ENCODE measurements around the gene PTGS1. TPM values are rescaled to one million over a fixed set of nuclear protein-coding genes. Genes with fewer than 3 reads are reported as not detected.
A peak's percentile ranks its signal among the peaks of the same experiment; 100 is the strongest.
"Not testable (repeated sequence)": the region's sequence is repeated elsewhere in the genome, so short reads cannot be mapped to it uniquely, and the experiment has no call there.

The PTGS1 gene
- total RNA-seq, 1 donor from 2014 or later = 0.23 TPM

DNA sequence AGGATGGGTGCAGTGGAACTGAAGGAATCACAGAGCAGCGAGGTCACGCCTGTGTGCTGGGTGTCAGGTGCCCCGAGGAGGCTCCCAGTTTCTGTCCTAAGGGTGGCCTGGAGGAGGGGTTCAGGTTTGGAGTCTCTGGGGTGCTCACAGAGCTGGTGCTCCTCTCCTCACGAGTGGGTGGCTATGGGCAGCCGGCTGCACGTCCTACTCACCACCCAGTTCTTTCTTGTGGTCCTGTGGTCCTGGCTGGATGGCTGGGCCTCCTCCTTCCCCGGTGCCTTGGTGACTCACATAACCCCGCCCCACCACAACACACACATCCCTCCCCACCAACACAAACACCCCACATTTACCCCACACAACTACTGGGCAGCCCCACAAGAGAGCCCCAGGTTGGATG, 9.9 kb upstream of the PTGS1 start:
- H2AFZ ChIP-seq (ENCODE audit: low read depth, low read length) = no peak overlapping the region
- H3K9me3 ChIP-seq (ENCODE audit: insufficient read depth, low read depth, low read length) = no peaks in the 10 kb centered on the region
- FAIRE-seq = no peak
- no peak overlapping the region for H3K4me3 ChIP-seq (ENCODE audit: insufficient read depth, low read depth, low read length)
- H3K4me1 ChIP-seq (ENCODE audit: insufficient read depth, low read length) = peaks cover 9% of the 10 kb centered on the region
- H3K9me3 Mint-ChIP-seq (ENCODE audit: unreplicated experiment) = peaks cover 12% of the 10 kb centered on the region
- DNase-seq (ENCODE audit: low read depth) = peak; percentile 37
- no peak overlapping the region for H3K27ac ChIP-seq (ENCODE audit: low read depth, low read length)
- peak overlapping the region; percentile 35 for H3K4me2 ChIP-seq (ENCODE audit: low read length)
- peaks cover 20% of the 10 kb centered on the region for H3K4me1 Mint-ChIP-seq (ENCODE audit: low read depth, unreplicated experiment)
- H3K36me3 Mint-ChIP-seq (ENCODE audit: low read depth, unreplicated experiment) = no peaks in the 10 kb centered on the region
- no peak overlapping the region for H3K9ac ChIP-seq (ENCODE audit: low read length)
- no peaks in the 10 kb centered on the region for H3K79me2 ChIP-seq (ENCODE audit: insufficient read depth, low read length)
- no peaks in the 10 kb centered on the region for H3K36me3 ChIP-seq (ENCODE audit: insufficient read depth, low read length)
- H3K27me3 Mint-ChIP-seq (ENCODE audit: low read depth, unreplicated experiment) = peaks cover 32% of the 10 kb centered on the region
- H3K27ac Mint-ChIP-seq (ENCODE audit: unreplicated experiment) = no peak overlapping the region
- peaks cover 3% of the 10 kb centered on the region for H3K27me3 ChIP-seq (ENCODE audit: insufficient read depth, low read length)
- no peak overlapping the region for H3K4me3 Mint-ChIP-seq (ENCODE audit: unreplicated experiment)
- TF ChIP-seq EZH2 (IDR thresholded peaks at IDR 0.05; ENCODE audit: insufficient read depth, low read length) = no peak
- TF ChIP-seq, protein P1, sequence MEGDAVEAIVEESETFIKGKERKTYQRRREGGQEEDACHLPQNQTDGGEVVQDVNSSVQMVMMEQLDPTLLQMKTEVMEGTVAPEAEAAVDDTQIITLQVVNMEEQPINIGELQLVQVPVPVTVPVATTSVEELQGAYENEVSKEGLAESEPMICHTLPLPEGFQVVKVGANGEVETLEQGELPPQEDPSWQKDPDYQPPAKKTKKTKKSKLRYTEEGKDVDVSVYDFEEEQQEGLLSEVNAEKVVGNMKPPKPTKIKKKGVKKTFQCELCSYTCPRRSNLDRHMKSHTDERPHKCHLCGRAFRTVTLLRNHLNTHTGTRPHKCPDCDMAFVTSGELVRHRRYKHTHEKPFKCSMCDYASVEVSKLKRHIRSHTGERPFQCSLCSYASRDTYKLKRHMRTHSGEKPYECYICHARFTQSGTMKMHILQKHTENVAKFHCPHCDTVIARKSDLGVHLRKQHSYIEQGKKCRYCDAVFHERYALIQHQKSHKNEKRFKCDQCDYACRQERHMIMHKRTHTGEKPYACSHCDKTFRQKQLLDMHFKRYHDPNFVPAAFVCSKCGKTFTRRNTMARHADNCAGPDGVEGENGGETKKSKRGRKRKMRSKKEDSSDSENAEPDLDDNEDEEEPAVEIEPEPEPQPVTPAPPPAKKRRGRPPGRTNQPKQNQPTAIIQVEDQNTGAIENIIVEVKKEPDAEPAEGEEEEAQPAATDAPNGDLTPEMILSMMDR (IDR thresholded peaks at IDR 0.05; ENCODE audit: insufficient read depth, low read depth, low read length) = no peak
- no peaks in the 10 kb centered on the region for H4K20me1 ChIP-seq (ENCODE audit: insufficient read depth, low read length)

DNA sequence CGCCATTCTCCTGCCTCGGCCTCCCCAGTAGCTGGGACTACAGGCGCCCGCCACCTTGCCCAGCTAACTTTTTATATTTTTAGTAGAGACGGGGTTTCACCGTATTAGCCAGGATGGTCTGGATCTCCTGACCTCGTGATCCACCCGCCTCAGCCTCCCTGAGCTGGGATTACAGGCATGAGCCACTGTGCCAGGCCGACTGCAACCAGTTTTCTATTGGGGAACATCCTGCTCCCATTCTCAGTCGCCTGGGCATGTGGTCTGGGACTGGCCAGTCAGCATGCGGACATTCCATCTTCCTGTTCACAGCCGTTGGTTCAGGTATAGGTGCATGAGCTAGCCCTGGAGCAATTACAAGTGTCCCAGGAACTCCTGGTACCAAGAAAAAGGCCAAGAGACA, 7.7 kb upstream of the PTGS1 start:
- Mint-ChIP-seq H3K4me1 (ENCODE audit: low read depth, unreplicated experiment) (peaks cover 20% of the 10 kb centered on the region), H3K27me3 (ENCODE audit: low read depth, unreplicated experiment) (peaks cover 40% of the 10 kb centered on the region)
- not testable (repeated sequence) for H2AFZ ChIP-seq (ENCODE audit: low read depth, low read length); DNase-seq (ENCODE audit: low read depth); H3K36me3 ChIP-seq (ENCODE audit: insufficient read depth, low read length); H3K9me3 Mint-ChIP-seq (ENCODE audit: unreplicated experiment); H3K4me1 ChIP-seq (ENCODE audit: insufficient read depth, low read length); H3K4me3 Mint-ChIP-seq (ENCODE audit: unreplicated experiment); H3K27me3 ChIP-seq (ENCODE audit: insufficient read depth, low read length); H3K27ac ChIP-seq (ENCODE audit: low read depth, low read length); FAIRE-seq; H3K4me3 ChIP-seq (ENCODE audit: insufficient read depth, low read depth, low read length); H3K9ac ChIP-seq (ENCODE audit: low read length); H3K36me3 Mint-ChIP-seq (ENCODE audit: low read depth, unreplicated experiment); H4K20me1 ChIP-seq (ENCODE audit: insufficient read depth, low read length); H3K9me3 ChIP-seq (ENCODE audit: insufficient read depth, low read depth, low read length); H3K4me2 ChIP-seq (ENCODE audit: low read length); H3K79me2 ChIP-seq (ENCODE audit: insufficient read depth, low read length); H3K27ac Mint-ChIP-seq (ENCODE audit: unreplicated experiment)

DNA sequence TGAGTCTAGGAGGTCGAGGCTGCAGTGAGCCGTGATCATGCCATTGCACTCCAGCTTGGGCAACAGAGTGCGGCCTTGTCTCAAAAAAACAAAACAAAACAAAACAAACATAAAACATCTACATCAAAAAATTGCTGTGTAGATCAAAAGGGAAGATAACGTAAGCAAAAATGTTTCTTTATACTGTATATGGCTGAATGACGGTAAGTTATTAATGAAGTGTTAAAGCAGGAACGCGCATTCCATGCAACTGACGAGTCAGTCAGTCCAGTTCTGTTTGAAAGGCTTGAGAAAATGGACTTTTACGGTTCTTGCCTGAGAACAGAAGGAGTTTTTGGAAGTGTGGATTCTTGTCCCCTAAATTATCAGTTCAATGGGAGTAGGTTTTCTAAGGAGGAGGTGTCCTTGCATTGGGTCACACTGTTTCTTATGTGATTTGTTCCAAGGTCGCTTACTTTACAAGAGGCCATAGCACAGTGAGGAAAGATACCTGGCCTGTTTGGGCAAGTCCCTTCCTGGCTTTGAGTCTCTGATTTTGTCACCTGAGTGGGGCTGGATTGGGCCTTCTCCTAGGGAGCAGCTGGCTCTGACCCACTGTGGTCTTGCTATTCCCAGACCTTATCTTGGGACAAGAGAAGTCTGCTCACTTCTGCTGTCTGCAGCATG, 6.6 kb upstream of the PTGS1 start:
- Histone ChIP-seq H3K79me2 (ENCODE audit: insufficient read depth, low read length) (no peaks in the 10 kb centered on the region), H3K27me3 (ENCODE audit: insufficient read depth, low read length) (peaks cover 3% of the 10 kb centered on the region), H3K9ac (ENCODE audit: low read length) (no peak overlapping the region), H3K4me1 (ENCODE audit: insufficient read depth, low read length) (peaks cover 9% of the 10 kb centered on the region), H3K9me3 (ENCODE audit: insufficient read depth, low read depth, low read length) (no peaks in the 10 kb centered on the region), H2AFZ (ENCODE audit: low read depth, low read length) (no peak overlapping the region), H4K20me1 (ENCODE audit: insufficient read depth, low read length) (no peaks in the 10 kb centered on the region), H3K4me2 (ENCODE audit: low read length) (no peak overlapping the region), H3K36me3 (ENCODE audit: insufficient read depth, low read length) (no peaks in the 10 kb centered on the region), H3K4me3 (ENCODE audit: insufficient read depth, low read depth, low read length) (no peak overlapping the region), H3K27ac (ENCODE audit: low read depth, low read length) (no peak overlapping the region)
- no peak for TF ChIP-seq EZH2 (IDR thresholded peaks at IDR 0.05; ENCODE audit: insufficient read depth, low read length)
- TF ChIP-seq, protein P1 (IDR thresholded peaks at IDR 0.05; ENCODE audit: insufficient read depth, low read depth, low read length) = no peak
- Mint-ChIP-seq H3K27ac (ENCODE audit: unreplicated experiment) (no peak overlapping the region), H3K36me3 (ENCODE audit: low read depth, unreplicated experiment) (peaks cover 2% of the 10 kb centered on the region), H3K4me1 (ENCODE audit: low read depth, unreplicated experiment) (peaks cover 20% of the 10 kb centered on the region), H3K4me3 (ENCODE audit: unreplicated experiment) (no peak overlapping the region), H3K27me3 (ENCODE audit: low read depth, unreplicated experiment) (peaks cover 48% of the 10 kb centered on the region), H3K9me3 (ENCODE audit: unreplicated experiment) (peaks cover 13% of the 10 kb centered on the region)
- FAIRE-seq (no peak), DNase-seq (ENCODE audit: low read depth) (no peak)

Data from astrocyte (in vitro differentiated cells and primary cell).